Breast epithelium (tissue), 4 donors: Measurements from ENCODE around the gene ADAMTS13. TPM values are rescaled to one million over a fixed set of nuclear protein-coding genes. Genes with fewer than 3 reads are reported as not detected.

Experiments used
- DNase-seq, 2 donors: peaks; one replicate each; pipeline ENCODE4 v3.0.0-alpha.2; 2019; ENCODE audit warnings: low spot score in 2 of 2
- H3K27ac ChIP-seq, 2 donors: fragments of 200-600 bp; sonication (generic) in 1 of 2; one replicate each; pipeline ENCODE4 v1.5.1; 2016 to 2019; ENCODE audit warnings: mild to moderate bottlenecking in 1 of 2
- H3K27me3 ChIP-seq, 2 donors: fragments of 200-600 bp; sonication (generic) in 1 of 2; one replicate each; pipeline versions ENCODE4 v1.5.1 to v1.6.0; 2017 to 2019; ENCODE audit warnings: control low read depth in 1 of 2, mild to moderate bottlenecking in 1 of 2
- H3K36me3 ChIP-seq: fragments of 200-600 bp; one replicate; pipeline ENCODE4 v1.5.1; 2019
- H3K4me1 ChIP-seq, 2 donors: fragments of 200-600 bp; sonication (generic); one replicate each; pipeline ENCODE4 v1.5.1; 2016 to 2019; ENCODE audit warnings: control low read depth in 1 of 2
- H3K4me3 ChIP-seq, 3 donors: fragments of 200-600 bp; sonication (generic); 1 replicate in 2 of 3; 2 replicates in 1 of 3; pipeline ENCODE4 v1.5.1; 2016 to 2019; ENCODE audit warnings: mild to moderate bottlenecking in 3 of 3, moderate library complexity in 2 of 3
- H3K9me3 ChIP-seq, 2 donors: fragments of 200-600 bp; sonication (generic) in 1 of 2; one replicate each; pipeline ENCODE4 v1.5.1; 2016 to 2019; ENCODE audit warnings: control low read depth in 1 of 2
- CTCF ChIP-seq, 3 donors: fragments of 450-650 bp; IDR thresholded peaks; one replicate each; pipeline ENCODE4 v1.5.1; 2016 to 2017; ENCODE audit warnings: antibody characterized with exemption in 3 of 3, mild to moderate bottlenecking in 3 of 3, moderate library complexity in 3 of 3
- POLR2A ChIP-seq: fragments of 450-650 bp; IDR thresholded peaks from one replicate; pipeline ENCODE4 v1.6.1; 2016; ENCODE audit warnings: antibody characterized with exemption, mild to moderate bottlenecking, moderate library complexity
- POLR2AphosphoS5 ChIP-seq, 3 donors: sonication (generic); formaldehyde crosslinking; IDR thresholded peaks; one replicate each; pipeline ENCODE4 v1.6.1; 2017; ENCODE audit warnings: antibody characterized with exemption in 3 of 3
- intact Hi-C: fragments of 100-400 bp; cut with DNase I; formaldehyde crosslinking; loops from one replicate; pipeline ENCODE4 v1.15.1; 2023; ENCODE audit warnings: low total_unique reads
- total RNA-seq, 3 donors: library from RNA; depleted of rRNA; stranded (reverse); fragments of >200 nt; gene quantifications; one replicate each; pipeline ENCODE4 v1.1.0, GENCODE V29; 2016

The ADAMTS13 gene
- total RNA-seq, 3 donors from 2014 or later, result 0.88 to 2.9 (median 0.96) TPM

GRCh38 chr9:133483611-133484010, 61.4 kb downstream of the ADAMTS13 start:
- no peak for DNase-seq
- TF ChIP-seq CTCF (IDR thresholded peaks at IDR 0.05) (no peak), POLR2A (no peak), POLR2AphosphoS5 (IDR thresholded peaks at IDR 0.05) (no peak)
- Histone ChIP-seq H3K4me1 (no peaks in the 10 kb centered on the region), H3K27ac (no peak overlapping the region), H3K27me3 (peaks cover 0 to 15% of the 10 kb centered on the region in 2 donors), H3K4me3 (no peak overlapping the region), H3K9me3 (no peaks in the 10 kb centered on the region), H3K36me3 (no peaks in the 10 kb centered on the region)
- intact Hi-C loops, result loop anchor here (10.0 kb wide), 1 partner anchor 79 kb away; no protein-coding TSS in a partner anchor

DNA sequence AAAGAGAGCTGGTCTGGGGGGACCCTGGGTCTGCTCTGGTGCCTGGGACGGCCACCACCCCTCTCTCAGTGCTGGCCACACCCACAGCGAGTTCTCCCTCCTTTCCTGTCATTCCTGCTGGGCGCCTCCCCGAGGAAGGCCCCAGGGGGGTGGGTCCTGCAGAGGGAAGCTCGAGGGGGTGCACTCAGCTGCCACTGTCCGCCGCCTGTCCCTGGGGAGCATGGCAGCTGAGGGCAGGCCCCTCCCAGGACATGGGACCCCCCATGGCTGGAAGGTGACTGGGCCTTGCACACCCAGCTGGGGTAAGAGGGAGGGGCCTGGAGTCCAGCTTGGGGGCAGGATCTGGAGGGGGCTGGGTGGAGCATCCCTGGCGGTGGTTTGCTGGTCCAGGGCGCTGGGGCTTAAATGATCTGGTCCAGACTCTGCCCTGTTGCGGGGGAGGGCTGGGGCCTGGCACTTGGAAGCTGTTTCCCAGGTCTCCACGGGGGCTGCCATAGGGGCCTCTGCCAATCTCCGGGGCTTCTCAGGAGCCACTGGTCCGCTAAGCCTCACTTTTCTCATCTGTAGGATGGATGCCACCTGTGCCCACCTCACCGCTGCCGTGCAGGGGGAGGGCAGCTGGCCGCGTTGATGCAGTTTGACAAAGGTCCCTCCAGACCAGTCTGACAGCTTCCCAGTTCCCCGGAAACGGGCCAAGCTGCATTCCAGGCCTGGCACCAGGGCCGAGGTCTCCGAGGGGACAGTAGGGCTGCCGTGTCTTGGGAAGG, 62.7 kb downstream of the ADAMTS13 start:
- no peak overlapping the region for H3K27ac ChIP-seq
- H3K36me3 ChIP-seq, result no peaks in the 10 kb centered on the region
- intact Hi-C loops, result loop anchor here (10.0 kb wide), 1 partner anchor 80 kb away; no protein-coding TSS in a partner anchor
- H3K9me3 ChIP-seq, result no peaks in the 10 kb centered on the region
- no peaks in the 10 kb centered on the region for H3K4me1 ChIP-seq
- no peak overlapping the region for H3K4me3 ChIP-seq
- no peak for DNase-seq
- TF ChIP-seq POLR2A, result no peak
- no peak for TF ChIP-seq CTCF (IDR thresholded peaks at IDR 0.05)
- no peak for TF ChIP-seq POLR2AphosphoS5 (IDR thresholded peaks at IDR 0.05)
- peaks cover 0 to 15% of the 10 kb centered on the region in 2 donors for H3K27me3 ChIP-seq

- Histone ChIP-seq H3K27ac (no peak overlapping the region), H3K9me3 (no peaks in the 10 kb centered on the region), H3K27me3 (peaks cover 0 to 15% of the 10 kb centered on the region in 2 donors), H3K4me3 (no peak overlapping the region), H3K4me1 (no peaks in the 10 kb centered on the region), H3K36me3 (no peaks in the 10 kb centered on the region)
- intact Hi-C loops, result loop anchor here (10.0 kb wide), 1 partner anchor 81 kb away; no protein-coding TSS in a partner anchor
- TF ChIP-seq POLR2AphosphoS5 (IDR thresholded peaks at IDR 0.05) (no peak), CTCF (IDR thresholded peaks at IDR 0.05) (no peak), POLR2A (no peak)
- no peak for DNase-seq
Measured at GRCh38 chr9:133485531-133486260, 63.5 kb downstream of the ADAMTS13 start.

DNA sequence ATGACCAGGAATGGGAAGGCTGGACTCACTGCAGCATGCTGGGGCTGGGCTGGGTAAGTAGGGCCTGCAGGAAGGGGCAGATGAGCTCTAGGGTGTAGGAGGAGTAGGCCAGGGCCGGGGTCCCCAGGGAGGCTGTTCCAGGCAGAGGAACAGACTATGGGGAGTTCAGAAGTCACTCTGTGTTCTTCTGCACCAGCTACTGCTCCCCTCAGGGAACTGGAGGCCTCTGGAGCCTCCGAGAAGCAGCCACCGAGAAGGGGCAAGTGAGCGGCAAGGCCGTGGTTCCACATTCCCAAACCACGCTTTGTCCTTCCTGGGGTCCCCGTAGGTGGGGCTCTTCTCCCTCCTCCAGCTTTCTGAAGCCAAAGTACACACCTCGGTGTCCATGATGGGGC, 65.2 kb downstream of the ADAMTS13 start:
- H3K36me3 ChIP-seq, result no peaks in the 10 kb centered on the region
- H3K4me3 ChIP-seq, result no peak overlapping the region
- peak overlapping the region in 1 of 2 donors; percentile 55 for H3K27ac ChIP-seq
- intact Hi-C loops, result loop anchor here (10.0 kb wide), 1 partner anchor 83 kb away; no protein-coding TSS in a partner anchor
- H3K27me3 ChIP-seq, result peaks cover 0 to 13% of the 10 kb centered on the region in 2 donors
- no peak for DNase-seq
- H3K9me3 ChIP-seq, result no peaks in the 10 kb centered on the region
- TF ChIP-seq POLR2A (no peak), POLR2AphosphoS5 (IDR thresholded peaks at IDR 0.05) (no peak), CTCF (IDR thresholded peaks at IDR 0.05) (no peak)
- H3K4me1 ChIP-seq, result no peaks in the 10 kb centered on the region
